Cardiac septum (tissue), 1 donor: ENCODE measurements around the gene OR2G6. TPM values are rescaled to one million over a fixed set of nuclear protein-coding genes. Genes with fewer than 3 reads are reported as not detected.
"Not testable (repeated sequence)": the region's sequence is repeated elsewhere in the genome, so short reads cannot be mapped to it uniquely, and the experiment has no call there.

Source experiments
- DNase-seq: peaks from one replicate; pipeline ENCODE4 v3.0.0-alpha.2; 2020; ENCODE audit warnings: low spot score
- intact Hi-C: fragments of 100-400 bp; cut with DNase I; formaldehyde crosslinking; loops from one replicate; pipeline ENCODE4 v1.14.0; 2022
- long read RNA-seq: library from polyadenylated mRNA; unstranded; transcript quantifications from one replicate; pipeline ENCODE4 v2.0.0, GENCODE V29; 2021
- total RNA-seq: library from RNA; stranded (reverse); fragmentation: NEBNext Ultra II Directional; extraction: Animal tissue kit (Norgen Biotek cat#: 25700); gene quantifications from one replicate; pipeline ENCODE4 v1.2.1, GENCODE V29; 2021
- donor health status: DM: no; HTN: no; CAD: no.

Gene OR2G6
- not detected for total RNA-seq
- long read RNA-seq: 0 reads

DNA sequence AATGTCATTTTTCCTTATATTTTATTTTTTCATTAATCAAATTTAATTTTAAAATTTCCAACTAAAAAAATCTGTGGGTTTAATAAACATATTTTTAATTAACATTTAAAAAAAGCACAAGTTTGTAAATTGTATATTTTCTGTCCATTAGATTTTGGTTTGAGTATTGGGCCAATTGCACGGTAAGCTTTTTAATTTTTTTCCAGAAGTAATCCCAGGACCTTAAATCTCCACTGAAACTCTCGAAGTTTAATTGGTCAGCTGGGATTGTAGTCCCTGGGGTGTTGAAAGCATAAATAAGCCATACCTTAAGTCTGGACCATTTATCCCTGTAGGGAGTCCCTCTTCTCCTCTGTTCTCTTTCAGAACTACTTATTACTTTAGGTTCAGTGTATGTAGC lies at the start of gene OR2G6:
Gene OR2G6 (plus strand): TSS at position 301 of the 400 bp plus-strand sequence. CDS start 13,574 bp downstream, outside the sequence.
- intact Hi-C loops, DNase-seq: not testable (repeated sequence)

DNA sequence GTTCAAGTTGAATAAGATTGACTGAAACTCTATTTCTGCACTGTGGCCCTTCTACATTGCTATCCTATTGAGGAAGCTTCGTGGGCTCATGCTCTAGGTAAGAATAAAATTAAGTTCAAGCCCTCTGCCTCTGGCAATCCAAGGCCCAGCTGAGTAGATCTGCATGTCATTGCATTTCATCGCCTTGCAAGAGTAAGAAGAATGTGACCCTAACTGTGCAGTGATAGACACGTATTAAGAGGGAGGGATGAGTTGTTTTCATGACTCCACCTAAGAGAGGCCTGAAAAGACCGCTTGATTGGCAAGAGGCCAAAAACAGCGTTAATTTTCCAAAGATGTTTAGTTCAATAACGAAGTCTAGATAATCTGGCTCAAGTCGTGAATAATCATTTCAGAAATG lies 48.8 kb upstream of the OR2G6 start:
- DNase-seq, intact Hi-C loops: not testable (repeated sequence)

DNA sequence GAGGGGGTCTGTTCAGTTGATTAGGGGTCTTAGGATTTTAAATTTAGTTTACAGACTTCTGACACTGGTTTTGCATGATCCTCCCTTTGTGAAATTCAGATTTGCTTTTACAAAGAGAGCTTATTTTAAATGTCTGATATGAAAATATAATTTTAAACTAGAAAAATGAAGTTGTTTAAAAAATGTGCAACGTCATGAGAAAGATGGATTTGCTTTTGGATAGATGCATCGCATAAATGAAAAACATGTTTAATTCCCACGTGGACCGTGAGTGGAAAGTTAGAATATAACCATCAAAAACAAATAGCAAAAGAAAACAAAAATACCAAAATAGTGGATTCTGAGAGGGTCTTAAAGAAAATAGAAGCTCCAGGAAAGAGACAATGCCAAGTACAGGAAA lies 36.7 kb upstream of the OR2G6 start:
- intact Hi-C loops: no loop called here
- DNase-seq: no peak

DNA sequence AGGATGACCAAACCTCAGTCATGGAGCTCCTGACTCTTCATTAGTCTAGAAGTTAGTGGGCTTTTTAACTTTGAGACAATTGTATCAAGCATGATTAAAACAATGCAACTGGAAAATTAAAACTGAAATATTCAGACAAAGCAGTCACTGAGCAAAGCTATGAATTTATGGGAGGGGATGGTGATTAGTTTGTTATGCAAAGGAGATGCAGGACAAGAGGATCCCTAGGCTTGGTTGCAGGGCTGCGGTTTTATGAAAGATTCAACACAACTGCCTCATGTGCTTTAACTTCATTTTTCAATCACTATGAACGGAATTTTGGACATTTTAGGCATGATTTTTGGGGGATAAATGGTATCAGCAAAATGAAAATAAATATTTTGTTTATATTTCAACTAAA lies 35.8 kb upstream of the OR2G6 start:
- intact Hi-C loops, DNase-seq: not testable (repeated sequence)

DNA sequence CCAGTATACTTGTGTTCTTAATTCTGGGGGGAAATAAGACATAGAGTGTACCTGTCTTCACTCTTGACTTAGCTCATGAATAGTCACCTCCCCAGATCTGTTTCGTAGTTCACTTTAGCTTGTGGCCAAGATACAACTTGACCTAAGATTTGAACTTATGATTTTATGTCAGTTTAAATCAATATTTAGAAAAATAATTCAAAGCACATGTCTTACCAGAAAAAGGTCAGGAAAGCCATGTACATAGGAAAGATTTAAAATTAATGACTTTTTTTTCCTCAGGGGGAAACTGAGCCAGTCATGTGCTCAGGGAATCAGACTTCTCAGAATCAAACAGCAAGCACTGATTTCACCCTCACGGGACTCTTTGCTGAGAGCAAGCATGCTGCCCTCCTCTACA lies 34.8 kb upstream of the OR2G6 start, which contains the start of gene OR2T3:
Gene OR2T3 (plus strand): TSS at position 301 of the 400 bp plus-strand sequence. CDS start 0 bp downstream, at position 301.
- DNase-seq, intact Hi-C loops: not testable (repeated sequence)

DNA sequence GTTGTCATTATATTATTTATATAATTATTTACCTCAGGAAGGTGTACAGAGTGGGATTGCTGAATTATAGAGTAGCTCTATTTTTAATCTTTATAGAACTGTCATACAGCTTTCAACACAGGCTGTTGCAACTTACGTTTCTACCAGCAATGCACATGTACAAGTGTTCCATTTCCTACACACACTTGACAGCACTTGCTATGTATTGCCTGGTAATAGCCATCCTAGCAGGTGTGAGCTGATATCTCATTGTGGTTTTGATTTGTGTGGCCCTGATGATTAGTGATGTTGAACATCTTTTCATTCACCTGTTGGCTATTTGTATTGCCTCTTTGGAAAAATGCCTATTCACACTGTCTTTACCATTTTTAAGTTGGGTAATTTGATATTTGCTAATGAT lies 32.2 kb upstream of the OR2G6 start:
- DNase-seq, intact Hi-C loops: not testable (repeated sequence)

DNA sequence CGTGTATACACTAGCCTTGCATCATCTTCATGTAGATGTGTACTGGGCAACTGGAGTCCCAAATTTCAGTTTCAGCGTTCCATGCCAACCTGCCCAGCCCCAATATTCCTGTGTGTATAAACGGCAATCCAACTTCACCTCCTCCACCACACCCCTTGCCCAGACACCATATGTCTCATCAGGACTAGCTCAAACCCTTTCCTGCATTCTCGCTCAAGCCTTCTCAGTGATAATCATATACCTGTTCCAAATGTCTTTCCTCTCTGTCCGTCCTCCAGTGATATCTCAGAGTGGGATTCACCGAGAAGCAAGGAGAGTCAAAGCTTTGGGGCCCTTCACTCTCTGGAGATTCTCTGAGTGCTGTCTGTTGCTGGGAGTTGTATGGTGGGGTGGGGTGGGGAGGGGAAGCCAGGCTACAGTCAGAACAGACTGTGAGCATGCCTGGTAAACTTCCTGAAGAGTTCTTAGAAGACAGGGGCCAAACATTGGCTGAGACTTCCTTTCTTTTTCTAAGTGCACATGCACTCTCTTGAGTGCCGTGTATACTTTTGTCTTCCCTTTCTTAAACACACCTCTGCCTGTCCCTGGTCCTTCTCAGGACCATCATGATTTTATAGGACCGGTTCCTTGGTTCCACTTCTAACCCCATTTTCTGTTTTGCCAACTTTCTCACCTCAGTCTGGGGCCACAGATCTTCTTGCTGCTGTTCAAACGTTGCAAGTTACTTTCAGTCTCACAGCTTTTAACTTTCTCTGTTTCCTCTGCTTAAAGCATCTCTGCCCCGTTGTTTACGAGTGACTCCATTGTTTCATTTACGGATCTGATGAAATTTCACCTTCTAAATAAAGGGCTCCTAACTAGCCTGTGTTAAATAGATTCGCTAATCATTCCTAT lies 25.9 kb upstream of the OR2G6 start:
- intact Hi-C loops, DNase-seq: not testable (repeated sequence)

DNA sequence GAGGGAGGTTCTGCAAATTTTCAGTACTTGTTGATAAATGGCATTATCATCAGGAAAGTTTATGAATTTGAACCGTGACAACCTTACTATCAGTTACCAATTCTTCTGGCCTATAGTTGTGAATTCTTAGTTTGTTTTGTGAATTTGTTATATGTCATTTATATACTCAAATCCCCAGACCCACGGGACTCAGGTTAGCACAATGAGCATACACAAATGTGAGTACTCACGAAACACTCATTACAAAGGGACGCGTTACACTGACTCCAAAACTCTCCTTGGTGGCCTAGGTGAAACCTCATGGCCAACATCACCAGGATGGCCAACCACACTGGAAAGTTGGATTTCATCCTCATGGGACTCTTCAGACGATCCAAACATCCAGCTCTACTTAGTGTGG lies 19.6 kb upstream of the OR2G6 start, which contains the start of gene OR2T5:
Gene OR2T5 (plus strand): TSS at position 301 of the 400 bp plus-strand sequence. CDS start 0 bp downstream, at position 301.
- intact Hi-C loops: not testable (repeated sequence)

DNA sequence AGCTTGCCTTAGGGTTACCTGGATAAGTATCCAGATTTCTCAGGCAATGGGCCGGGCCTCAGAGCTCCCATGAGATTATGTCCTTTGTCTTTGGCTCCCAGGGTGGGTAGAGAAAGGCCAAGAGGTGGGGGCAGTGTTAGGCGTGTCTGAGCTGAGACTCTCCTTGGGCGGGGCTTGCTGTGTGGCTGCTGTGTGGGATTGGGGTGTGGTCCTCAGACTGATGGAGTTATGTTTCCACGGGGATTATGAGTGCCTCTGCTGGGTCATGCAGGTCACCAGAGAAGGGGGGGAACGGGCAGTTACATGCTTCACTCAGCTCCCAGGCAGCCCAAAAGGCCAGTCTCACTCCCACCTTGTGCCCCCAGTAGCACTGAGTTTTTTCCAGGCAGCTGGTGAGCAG lies 11.2 kb upstream of the OR2G6 start:
- intact Hi-C loops, DNase-seq: not testable (repeated sequence)

More for the DNA sequence above, 19.6 kb upstream of the OR2G6 start, which contains the start of gene OR2T5:
- not testable (repeated sequence) for DNase-seq

DNA sequence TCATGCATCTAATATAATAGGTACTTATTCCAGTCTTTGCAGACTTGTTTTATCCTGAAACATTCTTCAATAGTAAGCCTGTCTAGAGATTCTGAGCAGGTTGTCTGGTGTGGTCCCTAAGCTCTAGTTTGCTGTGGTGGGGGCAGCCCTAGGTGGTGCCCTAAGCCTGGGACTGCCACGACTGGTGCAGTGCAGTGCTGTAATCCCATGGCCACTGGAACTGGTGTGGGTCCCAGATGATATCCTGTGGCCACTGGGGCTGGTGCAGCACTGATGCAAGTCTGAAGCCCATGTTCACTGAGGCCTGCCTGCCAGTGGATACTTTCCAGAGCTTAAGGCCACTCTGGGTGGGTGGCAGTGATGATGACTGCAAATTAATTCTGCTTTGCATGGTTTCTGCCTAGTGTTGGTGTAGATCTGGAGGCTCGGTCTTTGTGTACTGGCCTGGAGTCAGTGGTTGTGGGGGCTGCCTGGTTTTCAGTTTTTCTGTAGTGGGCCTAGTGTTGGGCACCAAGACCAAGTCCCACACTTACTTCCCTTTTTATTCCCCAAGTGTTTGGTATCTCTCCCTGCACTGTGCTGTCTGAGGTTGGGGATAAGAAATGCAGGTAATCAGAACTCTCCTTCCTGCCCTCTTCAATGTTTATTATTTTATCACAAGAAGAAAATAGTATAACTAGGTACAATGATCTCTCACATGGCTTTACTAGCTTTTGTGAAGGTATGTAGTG lies 7.4 kb upstream of the OR2G6 start:
- DNase-seq, intact Hi-C loops: not testable (repeated sequence)

DNA sequence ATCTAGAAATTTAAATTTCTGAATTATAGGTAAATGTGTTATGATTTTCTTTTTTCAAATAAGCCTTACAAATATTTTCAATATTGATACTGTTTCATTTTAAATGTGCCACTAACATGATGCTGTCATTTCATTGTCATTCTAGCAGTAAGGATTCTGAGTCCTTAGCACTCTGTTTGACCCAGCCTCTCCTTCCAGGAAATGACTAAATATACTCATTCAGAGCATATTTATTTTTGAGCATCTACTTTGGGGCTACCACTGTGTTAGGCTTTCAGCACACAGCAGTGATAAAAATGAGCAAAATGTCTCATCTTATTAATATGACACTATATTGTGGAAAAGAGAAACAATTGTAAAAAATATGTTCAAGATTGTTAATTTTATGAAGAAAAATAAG lies 2.3 kb downstream of the OR2G6 start:
- DNase-seq, intact Hi-C loops: not testable (repeated sequence)

DNA sequence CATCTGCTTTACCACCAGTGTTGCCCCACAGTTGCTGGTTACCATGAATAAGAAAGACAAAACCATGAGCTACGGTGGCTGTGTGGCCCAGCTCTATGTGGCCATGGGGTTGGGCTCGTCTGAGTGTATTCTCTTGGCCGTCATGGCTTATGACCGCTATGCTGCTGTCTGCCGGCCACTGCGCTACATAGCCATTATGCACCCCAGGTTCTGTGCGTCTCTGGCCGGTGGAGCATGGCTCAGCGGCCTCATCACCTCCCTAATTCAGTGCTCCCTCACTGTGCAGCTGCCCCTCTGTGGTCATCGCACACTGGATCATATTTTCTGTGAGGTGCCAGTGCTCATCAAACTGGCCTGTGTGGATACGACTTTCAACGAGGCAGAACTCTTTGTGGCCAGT lies 14.0 kb downstream of the OR2G6 start:
- intact Hi-C loops: no loop called here
- DNase-seq: no peak

DNA sequence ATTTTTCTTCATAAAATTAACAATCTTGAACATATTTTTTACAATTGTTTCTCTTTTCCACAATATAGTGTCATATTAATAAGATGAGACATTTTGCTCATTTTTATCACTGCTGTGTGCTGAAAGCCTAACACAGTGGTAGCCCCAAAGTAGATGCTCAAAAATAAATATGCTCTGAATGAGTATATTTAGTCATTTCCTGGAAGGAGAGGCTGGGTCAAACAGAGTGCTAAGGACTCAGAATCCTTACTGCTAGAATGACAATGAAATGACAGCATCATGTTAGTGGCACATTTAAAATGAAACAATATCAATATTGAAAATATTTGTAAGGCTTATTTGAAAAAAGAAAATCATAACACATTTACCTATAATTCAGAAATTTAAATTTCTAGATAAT lies 29.6 kb downstream of the OR2G6 start:
- intact Hi-C loops, DNase-seq: not testable (repeated sequence)

DNA sequence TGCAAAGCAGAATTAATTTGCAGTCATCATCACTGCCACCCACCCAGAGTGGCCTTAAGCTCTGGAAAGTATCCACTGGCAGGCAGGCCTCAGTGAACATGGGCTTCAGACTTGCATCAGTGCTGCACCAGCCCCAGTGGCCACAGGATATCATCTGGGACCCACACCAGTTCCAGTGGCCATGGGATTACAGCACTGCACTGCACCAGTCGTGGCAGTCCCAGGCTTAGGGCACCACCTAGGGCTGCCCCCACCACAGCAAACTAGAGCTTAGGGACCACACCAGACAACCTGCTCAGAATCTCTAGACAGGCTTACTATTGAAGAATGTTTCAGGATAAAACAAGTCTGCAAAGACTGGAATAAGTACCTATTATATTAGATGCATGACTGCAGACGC lies 39.5 kb downstream of the OR2G6 start:
- DNase-seq, intact Hi-C loops: not testable (repeated sequence)

DNA sequence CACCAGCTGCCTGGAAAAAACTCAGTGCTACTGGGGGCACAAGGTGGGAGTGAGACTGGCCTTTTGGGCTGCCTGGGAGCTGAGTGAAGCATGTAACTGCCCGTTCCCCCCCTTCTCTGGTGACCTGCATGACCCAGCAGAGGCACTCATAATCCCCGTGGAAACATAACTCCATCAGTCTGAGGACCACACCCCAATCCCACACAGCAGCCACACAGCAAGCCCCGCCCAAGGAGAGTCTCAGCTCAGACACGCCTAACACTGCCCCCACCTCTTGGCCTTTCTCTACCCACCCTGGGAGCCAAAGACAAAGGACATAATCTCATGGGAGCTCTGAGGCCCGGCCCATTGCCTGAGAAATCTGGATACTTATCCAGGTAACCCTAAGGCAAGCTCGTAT lies 43.2 kb downstream of the OR2G6 start:
- intact Hi-C loops, DNase-seq: not testable (repeated sequence)

DNA sequence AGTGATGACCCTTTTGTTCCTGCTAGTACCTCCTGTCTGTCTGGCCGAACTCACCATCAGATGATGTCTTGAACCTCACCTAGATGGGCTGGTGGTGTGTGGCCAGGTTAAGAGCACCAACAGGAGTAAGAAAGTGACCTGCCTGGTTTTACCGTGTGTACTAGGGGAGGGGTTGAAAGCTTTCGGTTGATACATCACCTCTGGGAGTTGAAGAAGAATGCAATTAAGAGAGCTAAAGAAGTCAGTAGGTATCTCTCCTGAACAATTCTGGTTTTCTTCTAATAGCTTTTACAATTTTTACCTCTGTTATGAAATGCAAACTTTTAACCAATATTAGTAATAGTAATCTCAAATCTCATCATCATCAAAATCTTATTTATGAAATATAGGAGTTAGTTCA lies 54.8 kb downstream of the OR2G6 start, which contains the start of gene OR2T29:
Gene OR2T29 (minus strand): TSS at position 101 of the 400 bp plus-strand sequence. CDS start 3,281 bp downstream, outside the sequence.
- DNase-seq, intact Hi-C loops: not testable (repeated sequence)

DNA sequence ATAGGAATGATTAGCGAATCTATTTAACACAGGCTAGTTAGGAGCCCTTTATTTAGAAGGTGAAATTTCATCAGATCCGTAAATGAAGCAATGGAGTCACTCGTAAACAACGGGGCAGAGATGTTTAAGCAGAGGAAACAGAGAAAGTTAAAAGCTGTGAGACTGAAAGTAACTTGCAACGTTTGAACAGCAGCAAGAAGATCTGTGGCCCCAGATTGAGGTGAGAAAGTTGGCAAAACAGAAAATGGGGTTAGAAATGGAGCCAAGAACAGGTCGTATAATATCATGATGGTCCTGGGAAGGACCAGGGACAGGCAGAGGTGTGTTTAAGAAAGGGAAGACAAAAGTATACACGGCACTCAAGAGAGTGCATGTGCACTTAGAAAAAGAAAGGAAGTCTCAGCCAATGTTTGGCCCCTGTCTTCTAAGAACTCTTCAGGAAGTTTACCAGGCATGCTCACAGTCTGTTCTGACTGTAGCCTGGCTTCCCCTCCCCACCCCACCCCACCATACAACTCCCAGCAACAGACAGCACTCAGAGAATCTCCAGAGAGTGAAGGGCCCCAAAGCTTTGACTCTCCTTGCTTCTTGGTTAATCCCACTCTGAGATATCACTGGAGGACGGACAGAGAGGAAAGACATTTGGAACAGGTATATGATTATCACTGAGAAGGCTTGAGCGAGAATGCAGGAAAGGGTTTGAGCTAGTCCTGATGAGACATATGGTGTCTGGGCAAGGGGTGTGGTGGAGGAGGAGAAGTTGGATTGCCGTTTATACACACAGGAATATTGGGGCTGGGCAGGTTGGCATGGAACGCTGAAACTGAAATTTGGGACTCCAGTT lies 57.9 kb downstream of the OR2G6 start:
- intact Hi-C loops, DNase-seq: not testable (repeated sequence)

DNA sequence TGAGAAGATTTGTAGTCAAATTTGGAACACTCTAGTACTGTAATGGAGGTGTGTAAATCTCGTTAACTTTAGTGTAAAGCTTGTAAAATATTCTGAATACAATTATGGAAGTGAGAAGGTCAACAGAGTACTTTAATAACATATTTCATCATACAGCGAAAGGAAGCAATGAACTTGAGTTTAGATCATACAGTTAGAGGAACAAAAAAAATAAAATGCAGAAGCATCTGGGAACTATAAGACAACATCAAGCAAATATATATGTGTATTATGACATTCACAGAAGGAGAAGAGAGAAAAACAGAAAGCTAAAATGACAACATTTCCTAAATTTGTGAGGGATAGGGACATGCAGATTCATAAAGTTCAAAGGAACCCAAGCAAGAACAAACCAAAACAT lies 61.2 kb downstream of the OR2G6 start:
- intact Hi-C loops, DNase-seq: not testable (repeated sequence)

DNA sequence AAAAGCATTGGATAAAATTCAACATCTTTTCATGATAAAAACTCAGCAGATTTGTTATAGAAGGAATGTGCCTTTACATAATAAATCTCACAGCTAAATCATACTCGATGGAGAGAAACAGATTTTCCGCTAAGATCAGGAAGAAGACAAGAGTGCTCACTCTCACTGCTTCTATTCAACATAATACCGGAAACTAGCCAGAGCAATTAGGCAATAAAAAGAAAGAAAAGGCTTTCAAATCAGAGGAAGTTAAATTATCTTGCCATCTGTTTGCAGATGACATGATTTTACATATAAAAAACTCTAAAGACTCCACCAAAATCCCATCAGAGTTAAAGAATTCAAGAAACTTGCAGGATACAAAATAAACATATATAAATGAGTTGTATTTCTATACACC lies 62.9 kb downstream of the OR2G6 start:
- DNase-seq, intact Hi-C loops: not testable (repeated sequence)
